GM18508 (cell line): ENCODE results near the gene OTOG.

Experiments used
- ATAC-seq: cut with Tn5 transposase; IDR thresholded peaks from one replicate; pipeline ENCODE4 v1.9.1; 2021; ENCODE audit warnings: moderate number of reproducible peaks; ENCODE audit not compliant: insufficient read depth, unreplicated experiment

Gene OTOG

GRCh38 chr11:17578296-17578695 is 31.2 kb downstream of the OTOG start:
- no peak for ATAC-seq

GRCh38 chr11:17578958-17579357 is 31.9 kb downstream of the OTOG start:
- no peak for ATAC-seq

- no peak for ATAC-seq
Observed at GRCh38 chr11:17579451-17579850, 32.4 kb downstream of the OTOG start.

- ATAC-seq: no peak
Observed at GRCh38 chr11:17580271-17580670, 33.2 kb downstream of the OTOG start.

- ATAC-seq: no peak
Observed at GRCh38 chr11:17581036-17581731, 34.1 kb downstream of the OTOG start.

- no peak for ATAC-seq
Observed at GRCh38 chr11:17581732-17582053, 34.6 kb downstream of the OTOG start.

GRCh38 chr11:17585911-17586695 is 39.0 kb downstream of the OTOG start:
- ATAC-seq: no peak

- ATAC-seq: no peak
Observed at GRCh38 chr11:17588166-17588565, 41.1 kb downstream of the OTOG start.

- no peak for ATAC-seq
Observed at GRCh38 chr11:17588721-17589120, 41.7 kb downstream of the OTOG start.

- no peak for ATAC-seq
Observed at GRCh38 chr11:17590463-17590862, 43.4 kb downstream of the OTOG start.

GRCh38 chr11:17591293-17591692 is 44.2 kb downstream of the OTOG start:
- ATAC-seq: no peak

GRCh38 chr11:17593466-17594245 is 46.6 kb downstream of the OTOG start:
- no peak for ATAC-seq

GRCh38 chr11:17594686-17595192 is 47.7 kb downstream of the OTOG start:
- ATAC-seq: no peak

GRCh38 chr11:17595526-17596309 is 48.7 kb downstream of the OTOG start:
- ATAC-seq: no peak

- no peak for ATAC-seq
Observed at GRCh38 chr11:17596310-17596669, 49.2 kb downstream of the OTOG start.

- no peak for ATAC-seq
Observed at GRCh38 chr11:17596711-17597110, 49.7 kb downstream of the OTOG start.

GRCh38 chr11:17597770-17598169 is 50.7 kb downstream of the OTOG start:
- ATAC-seq: no peak

GRCh38 chr11:17598700-17599459 is 51.8 kb downstream of the OTOG start:
- ATAC-seq: no peak

- no peak for ATAC-seq
Observed at GRCh38 chr11:17599460-17599925, 52.4 kb downstream of the OTOG start.
